Stomach (tissue), 4 donors: ENCODE results near the gene DET1.

Source experiments
- EP300 ChIP-seq: sonication (generic); formaldehyde crosslinking; IDR thresholded peaks from one replicate; pipeline ENCODE4 v1.6.1; 2017; ENCODE audit warnings: antibody characterized with exemption
- POLR2A ChIP-seq, 4 donors: fragments of 450-650 bp; IDR thresholded peaks; one replicate each; pipeline ENCODE4 v1.6.1; 2016; ENCODE audit warnings: antibody characterized with exemption in 4 of 4, control low read depth in 2 of 4, mild to moderate bottlenecking in 1 of 4, moderate library complexity in 1 of 4
- POLR2AphosphoS5 ChIP-seq, 3 donors: sonication (generic); formaldehyde crosslinking; IDR thresholded peaks; one replicate each; pipeline ENCODE4 v1.6.1; 2016; ENCODE audit warnings: antibody characterized with exemption in 3 of 3
- TF ChIP-seq, protein P1 (sequence below), 7 experiments: fragments of 450-650 bp in 4 of 7; fragments of 200-600 bp in 3 of 7; sonication (generic) in 3 of 7; IDR thresholded peaks; one replicate each; pipeline ENCODE4 v1.5.1; 2016 to 2019; ENCODE audit warnings: antibody characterized with exemption in 7 of 7, control low read depth in 2 of 7, mild to moderate bottlenecking in 1 of 7

DNA sequence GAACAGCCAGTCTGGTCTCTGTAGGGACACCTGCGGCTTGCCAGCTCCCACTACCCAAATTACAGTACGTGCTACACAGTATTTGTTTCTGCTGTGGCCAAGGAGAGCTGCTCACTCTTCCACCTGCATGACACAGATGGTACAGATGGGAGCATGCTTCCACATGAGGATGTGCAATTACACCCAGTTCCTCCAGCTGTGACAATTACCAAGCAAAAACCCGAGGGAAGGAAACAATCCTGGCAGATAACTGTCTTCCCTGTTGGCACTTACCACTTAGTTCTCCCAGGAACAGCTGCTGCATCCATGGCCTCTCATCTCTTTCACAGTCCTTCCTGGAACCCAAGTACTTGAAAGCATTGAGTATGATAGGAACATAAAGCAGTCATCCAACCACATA, 34.4 kb downstream of the DET1 start:
- TF ChIP-seq, protein P1, sequence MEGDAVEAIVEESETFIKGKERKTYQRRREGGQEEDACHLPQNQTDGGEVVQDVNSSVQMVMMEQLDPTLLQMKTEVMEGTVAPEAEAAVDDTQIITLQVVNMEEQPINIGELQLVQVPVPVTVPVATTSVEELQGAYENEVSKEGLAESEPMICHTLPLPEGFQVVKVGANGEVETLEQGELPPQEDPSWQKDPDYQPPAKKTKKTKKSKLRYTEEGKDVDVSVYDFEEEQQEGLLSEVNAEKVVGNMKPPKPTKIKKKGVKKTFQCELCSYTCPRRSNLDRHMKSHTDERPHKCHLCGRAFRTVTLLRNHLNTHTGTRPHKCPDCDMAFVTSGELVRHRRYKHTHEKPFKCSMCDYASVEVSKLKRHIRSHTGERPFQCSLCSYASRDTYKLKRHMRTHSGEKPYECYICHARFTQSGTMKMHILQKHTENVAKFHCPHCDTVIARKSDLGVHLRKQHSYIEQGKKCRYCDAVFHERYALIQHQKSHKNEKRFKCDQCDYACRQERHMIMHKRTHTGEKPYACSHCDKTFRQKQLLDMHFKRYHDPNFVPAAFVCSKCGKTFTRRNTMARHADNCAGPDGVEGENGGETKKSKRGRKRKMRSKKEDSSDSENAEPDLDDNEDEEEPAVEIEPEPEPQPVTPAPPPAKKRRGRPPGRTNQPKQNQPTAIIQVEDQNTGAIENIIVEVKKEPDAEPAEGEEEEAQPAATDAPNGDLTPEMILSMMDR (IDR thresholded peaks at IDR 0.05), result no peak
- TF ChIP-seq POLR2A (IDR thresholded peaks at IDR 0.05) (no peak), POLR2AphosphoS5 (IDR thresholded peaks at IDR 0.05) (no peak), EP300 (no peak)
